GM18507 (cell line): Measurements from ENCODE around the gene ARHGAP24.
A peak's percentile ranks its signal among the peaks of the same experiment; 100 is the strongest.

Experiments used
- DNase-seq: peaks from one replicate; pipeline ENCODE4 v3.0.0; 2011; ENCODE audit warnings: low read depth; ENCODE audit not compliant: insufficient read length; ENCODE audit errors: extremely low spot score
- FAIRE-seq: peaks from 2 replicates; lab custom pipeline; 2011; peaks lifted over from hg19 to GRCh38; lab: Jason Lieb, UNC

Gene ARHGAP24

GRCh38 chr4:85565761-85566480, 91.0 kb downstream of the ARHGAP24 start:
- FAIRE-seq (peak; percentile 61), DNase-seq (no peak)

DNA sequence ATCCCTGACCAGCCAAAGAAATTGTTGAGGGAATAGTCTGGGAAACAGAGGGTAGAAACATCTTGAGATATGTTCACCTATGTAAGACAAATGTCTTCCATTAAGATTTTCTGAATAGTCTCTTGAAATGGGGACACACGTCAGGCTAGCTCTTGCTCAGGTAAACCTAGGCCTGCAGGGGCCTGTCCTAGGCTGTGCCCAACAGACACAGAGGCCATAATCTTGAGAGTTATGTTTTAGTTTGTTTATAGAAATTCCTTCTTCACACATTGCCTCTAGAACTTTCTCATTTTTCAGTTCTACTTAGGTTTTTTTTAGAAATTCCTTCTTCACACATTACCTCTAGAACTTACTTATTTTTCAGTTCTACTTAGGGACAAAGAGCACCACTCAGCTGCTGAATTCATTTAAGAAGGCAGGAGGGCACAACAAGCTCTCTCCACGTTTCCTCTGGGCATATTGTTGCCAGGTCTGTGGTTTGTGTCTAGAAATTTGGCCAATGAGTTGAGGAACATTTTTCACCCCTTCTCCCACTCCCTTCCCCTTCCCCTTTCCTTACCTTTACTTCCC, 94.9 kb downstream of the ARHGAP24 start:
- no peak for DNase-seq
- FAIRE-seq = peak; percentile 73

DNA sequence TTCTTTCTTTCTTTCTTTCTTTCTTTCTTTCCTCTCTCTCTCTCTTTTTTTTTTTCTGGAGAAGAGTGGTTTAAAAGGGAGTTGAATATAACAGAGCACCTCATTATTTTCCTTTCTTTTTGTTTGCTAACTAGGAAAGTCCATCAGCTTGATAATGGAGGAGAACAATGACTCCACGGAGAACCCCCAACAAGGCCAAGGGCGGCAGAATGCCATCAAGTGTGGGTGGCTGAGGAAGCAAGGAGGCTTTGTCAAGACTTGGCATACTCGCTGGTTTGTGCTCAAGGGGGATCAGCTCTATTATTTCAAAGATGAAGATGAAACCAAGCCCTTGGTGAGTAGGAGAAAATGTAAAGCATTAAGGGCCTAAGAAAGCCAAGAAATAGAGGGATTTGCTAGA, 95.4 kb downstream of the ARHGAP24 start:
- FAIRE-seq (no peak), DNase-seq (no peak)

DNA sequence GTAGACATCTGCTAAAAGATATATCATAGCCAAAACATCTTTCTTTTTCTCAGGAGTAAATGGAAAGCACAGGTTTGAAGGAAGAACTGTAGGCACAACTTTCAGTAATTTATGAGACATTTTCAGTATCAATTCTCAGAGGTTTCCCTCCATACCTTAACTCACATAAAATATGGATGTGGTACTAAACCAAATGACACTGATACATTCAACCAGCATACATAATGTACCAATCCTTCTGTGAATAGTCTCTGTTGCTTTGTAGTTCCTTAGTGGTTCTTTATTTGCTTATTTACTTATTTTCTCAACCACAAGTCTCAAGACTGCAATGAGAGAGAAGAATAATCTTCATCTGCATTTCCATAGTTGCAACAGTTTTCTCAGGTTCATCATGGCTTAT, 96.1 kb downstream of the ARHGAP24 start:
- no peak for DNase-seq
- no peak for FAIRE-seq

DNA sequence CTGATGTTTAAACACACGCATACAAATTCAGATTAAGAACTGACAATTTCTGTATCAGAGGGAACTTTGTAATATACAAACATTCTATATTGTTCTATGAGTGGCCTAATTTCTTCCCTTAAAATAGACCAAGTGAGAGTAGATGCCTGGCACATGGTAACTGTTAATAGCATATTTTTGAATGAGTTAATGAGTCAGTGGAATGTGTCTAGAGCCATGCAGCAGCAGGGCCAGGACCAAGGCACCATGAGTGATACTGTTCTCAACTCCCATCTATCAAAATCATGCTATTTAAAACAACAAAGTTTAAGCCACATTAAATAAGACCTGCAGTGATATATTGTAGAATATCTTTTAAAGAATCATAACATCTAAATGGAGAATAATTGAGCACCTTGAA, 98.3 kb downstream of the ARHGAP24 start:
- no peak for DNase-seq

GRCh38 chr4:85577307-85577706, 102.4 kb downstream of the ARHGAP24 start:
- FAIRE-seq (no peak), DNase-seq (no peak)

More for the DNA sequence above, 98.3 kb downstream of the ARHGAP24 start:
- FAIRE-seq = peak; percentile 12

DNA sequence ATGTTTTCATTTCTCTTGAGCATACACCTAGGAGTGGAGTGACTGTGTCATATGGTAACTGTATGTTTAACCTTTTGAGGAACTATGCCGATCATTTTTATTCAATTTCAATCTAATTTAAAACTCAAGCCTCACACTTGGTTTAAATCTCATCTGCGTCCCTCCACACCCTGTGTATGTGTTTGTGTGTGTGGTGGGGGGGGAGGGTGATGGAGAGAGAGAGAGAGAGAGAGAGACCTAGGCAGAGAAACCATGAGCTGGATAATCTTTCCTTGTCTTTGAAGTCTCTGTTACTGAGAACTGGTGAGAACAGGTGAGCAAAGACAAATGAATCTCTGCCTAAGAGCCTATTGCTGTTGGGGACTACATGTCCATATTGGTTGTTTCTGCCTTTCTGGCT, 105.0 kb downstream of the ARHGAP24 start:
- no peak for FAIRE-seq
- DNase-seq = no peak

DNA sequence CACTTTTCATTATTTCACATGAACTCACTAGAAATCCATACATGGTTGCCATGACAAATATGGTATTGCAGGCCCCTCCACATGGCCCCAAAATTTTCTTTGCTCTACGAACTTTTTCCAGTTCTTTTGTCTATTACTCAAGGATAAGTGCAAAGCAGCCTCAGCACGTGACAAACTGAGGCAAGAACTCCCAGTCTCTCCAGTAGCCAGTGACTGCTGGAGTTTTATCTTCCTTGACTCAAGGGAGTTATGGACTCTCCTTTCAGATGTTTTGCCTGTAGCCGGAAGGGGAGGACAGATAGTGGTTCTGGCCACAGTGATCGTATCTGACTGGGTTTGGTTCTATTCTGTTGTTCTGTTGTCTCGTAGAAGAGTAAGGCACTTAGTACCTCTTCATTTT, 105.5 kb downstream of the ARHGAP24 start:
- DNase-seq = no peak
- no peak for FAIRE-seq

DNA sequence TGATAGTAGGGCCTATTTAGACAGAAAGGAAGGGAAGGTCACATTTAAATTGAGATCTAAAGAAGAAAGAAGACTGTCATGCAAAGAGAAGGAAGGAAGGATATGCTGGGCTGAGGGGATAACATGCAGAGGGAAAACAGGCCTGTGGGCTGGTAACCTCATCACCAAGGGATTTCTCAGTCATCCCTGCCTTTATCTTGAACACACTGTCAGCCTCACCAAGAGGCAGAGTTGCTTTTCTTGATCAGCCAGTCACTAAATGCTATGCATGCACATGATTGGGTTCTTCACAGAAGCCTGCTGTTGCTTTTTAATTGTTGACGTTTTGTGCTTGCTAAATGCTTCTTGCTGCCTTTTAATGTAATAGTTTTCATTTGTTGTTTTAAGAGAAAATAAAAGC, 113.0 kb downstream of the ARHGAP24 start:
- FAIRE-seq (no peak), DNase-seq (no peak)

DNA sequence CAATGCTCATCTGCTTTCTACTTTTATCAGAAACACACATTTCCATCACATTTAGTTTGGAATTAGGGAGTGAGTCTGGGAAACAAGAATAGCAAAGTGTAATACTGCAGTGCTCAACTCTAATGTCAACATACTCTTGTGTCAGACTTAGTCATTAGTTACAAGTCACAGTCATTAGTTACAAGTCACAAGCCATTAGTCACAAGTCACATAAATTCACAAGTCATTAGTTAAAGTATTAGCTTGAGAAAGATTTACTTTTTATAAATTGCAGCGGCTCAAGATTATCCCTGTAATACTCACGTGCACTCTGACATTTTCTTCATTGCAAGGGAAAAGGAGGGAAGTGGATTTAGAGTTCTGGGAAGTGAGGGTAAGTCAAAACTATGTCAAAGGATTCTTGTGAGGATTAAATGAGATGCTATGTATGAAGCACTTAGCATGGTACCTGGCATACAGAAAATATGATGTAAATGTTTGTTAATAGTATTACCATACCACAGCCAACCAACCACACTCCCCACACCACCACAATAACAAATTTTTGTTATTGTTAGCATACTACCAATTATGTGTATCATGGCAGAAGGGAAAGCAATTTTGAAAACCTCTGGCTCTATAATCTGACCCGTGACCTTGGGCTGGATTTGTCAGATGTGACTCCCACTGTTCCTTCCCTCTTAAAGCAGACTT, 116.6 kb downstream of the ARHGAP24 start:
- FAIRE-seq (no peak), DNase-seq (no peak)

- FAIRE-seq (no peak), DNase-seq (no peak)
Measured at GRCh38 chr4:85595098-85595775, 120.3 kb downstream of the ARHGAP24 start.

GRCh38 chr4:85595796-85596559, 121.0 kb downstream of the ARHGAP24 start:
- FAIRE-seq (no peak), DNase-seq (no peak)

DNA sequence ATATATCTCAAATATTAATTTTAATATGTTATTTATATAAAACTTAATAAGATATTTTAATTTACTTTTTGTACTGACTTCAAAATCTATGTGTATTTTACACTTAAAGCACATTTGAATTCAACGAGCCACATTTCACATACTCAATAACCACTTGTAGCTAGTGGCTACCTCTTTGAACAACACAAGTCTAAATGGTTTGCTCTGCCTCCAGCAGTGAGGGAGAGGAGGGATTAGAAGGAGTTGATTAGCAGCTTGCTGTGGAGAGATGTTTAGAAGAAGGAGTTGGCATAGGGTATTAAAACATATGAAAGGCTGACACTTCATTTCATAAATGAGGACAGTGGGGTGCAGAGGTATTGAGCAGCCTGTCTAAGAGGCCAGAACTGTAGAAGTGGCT, 124.0 kb downstream of the ARHGAP24 start:
- FAIRE-seq (no peak), DNase-seq (no peak)

- FAIRE-seq = no peak
- no peak for DNase-seq
Measured at GRCh38 chr4:85600501-85600900, 125.6 kb downstream of the ARHGAP24 start.

GRCh38 chr4:85603437-85604336, 128.7 kb downstream of the ARHGAP24 start:
- no peak for FAIRE-seq
- no peak for DNase-seq

DNA sequence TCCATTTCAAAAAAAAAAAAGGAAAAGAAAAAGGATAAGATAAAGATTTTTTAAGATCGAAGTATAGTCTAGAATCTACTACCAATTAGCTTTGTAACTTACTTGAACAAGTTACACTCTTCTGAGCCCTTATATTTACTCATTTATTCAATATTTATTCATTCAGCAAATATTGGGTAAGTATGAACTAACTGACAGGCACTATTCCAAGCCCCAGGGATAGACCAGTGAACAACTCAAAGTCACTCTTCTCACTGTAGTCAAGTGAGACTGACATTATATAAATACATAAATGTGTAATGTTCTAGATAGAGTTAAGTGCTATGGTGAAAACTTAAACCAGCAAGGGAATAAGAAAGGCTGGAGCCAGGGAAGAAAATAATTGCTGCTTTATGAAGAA, 131.6 kb downstream of the ARHGAP24 start:
- no peak for FAIRE-seq
- no peak for DNase-seq

DNA sequence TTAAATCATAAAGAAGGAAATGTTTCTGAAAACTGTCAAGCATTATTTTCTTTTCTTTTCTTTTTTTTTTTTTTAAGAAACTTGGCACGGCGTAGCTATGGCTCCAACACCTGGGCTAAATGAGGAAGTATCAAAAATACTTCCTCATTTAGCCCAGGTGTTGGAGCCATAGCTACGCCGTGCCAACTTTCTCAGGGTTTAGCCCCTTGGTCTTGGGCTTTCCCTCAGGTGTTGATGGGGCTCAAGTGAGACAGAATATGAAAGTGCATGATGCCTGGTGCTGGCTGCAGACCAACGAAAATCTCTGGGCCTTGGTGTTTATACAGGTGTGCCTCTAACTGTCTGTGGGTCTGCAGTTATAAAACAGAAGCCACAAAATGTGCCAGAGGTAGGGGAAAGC, 132.7 kb downstream of the ARHGAP24 start:
- peak; percentile 73 for FAIRE-seq

GRCh38 chr4:85610450-85610849, 135.5 kb downstream of the ARHGAP24 start:
- peak; percentile 39 for DNase-seq

More for the DNA sequence above, 132.7 kb downstream of the ARHGAP24 start:
- DNase-seq = no peak

GRCh38 chr4:85611661-85612060, 136.7 kb downstream of the ARHGAP24 start:
- no peak for DNase-seq
- no peak for FAIRE-seq

More at GRCh38 chr4:85610450-85610849, 135.5 kb downstream of the ARHGAP24 start:
- FAIRE-seq = peak; percentile 90
